ENCODE measurements around the gene NTN5. TPM values are rescaled to one million over a fixed set of nuclear protein-coding genes. Genes with fewer than 3 reads are reported as not detected.

NTN5 gene
- total RNA-seq, 1 donor from 2014 or later, result 7.1 TPM

- peak within 1 kb of the TSS; percentile 99 for H3K4me3 Mint-ChIP-seq
- no peaks in the 10 kb centered on the region for H3K9me3 Mint-ChIP-seq
- H3K36me3 Mint-ChIP-seq, result peaks cover 5% of the 10 kb centered on the region
- H3K27me3 Mint-ChIP-seq (ENCODE audit: low read depth), result no peaks in the 10 kb centered on the region
- H3K27ac Mint-ChIP-seq, result peak within 1 kb of the TSS; percentile 99
- no peak for TF ChIP-seq CTCF (IDR thresholded peaks at IDR 0.05; ENCODE audit: unreplicated experiment)
- DNase-seq (ENCODE audit: low spot score in 2 of 2, unreplicated experiment in 2 of 2), result peak; percentile 95 to 96
- peaks cover 49% of the 10 kb centered on the region for H3K4me1 Mint-ChIP-seq
Observed at GRCh38 chr19:48618916-48619691, 53.7 kb downstream of the NTN5 start, which contains the start of the genes RPL18 and SPHK2. Gene RPL18 (minus strand): TSS chr19:48619178. CDS start chr19:48619143, 35 bp downstream. Gene SPHK2 (plus strand): TSS chr19:48619506. CDS start chr19:48620515, 1,009 bp downstream.

GRCh38 chr19:48618278-48618915 lies 54.4 kb downstream of the NTN5 start:
- Mint-ChIP-seq H3K4me1 (peaks cover 43% of the 10 kb centered on the region), H3K27ac (peak overlapping the region; percentile 99), H3K4me3 (peak overlapping the region; percentile 99)

GRCh38 chr19:48617146-48617937 lies 55.5 kb downstream of the NTN5 start:
- Mint-ChIP-seq H3K4me1 (peaks cover 39% of the 10 kb centered on the region), H3K36me3 (peaks cover 5% of the 10 kb centered on the region), H3K27ac (peak overlapping the region; percentile 99), H3K27me3 (ENCODE audit: low read depth) (no peaks in the 10 kb centered on the region), H3K4me3 (peak overlapping the region; percentile 99), H3K9me3 (no peaks in the 10 kb centered on the region)
- DNase-seq (ENCODE audit: low spot score in 2 of 2, unreplicated experiment in 2 of 2), result no peak
- no peak for TF ChIP-seq CTCF (IDR thresholded peaks at IDR 0.05; ENCODE audit: unreplicated experiment)

More at GRCh38 chr19:48618278-48618915, 54.4 kb downstream of the NTN5 start:
- no peak for TF ChIP-seq CTCF (IDR thresholded peaks at IDR 0.05; ENCODE audit: unreplicated experiment)
- H3K9me3 Mint-ChIP-seq, result no peaks in the 10 kb centered on the region
- H3K27me3 Mint-ChIP-seq (ENCODE audit: low read depth), result no peaks in the 10 kb centered on the region
- peaks cover 5% of the 10 kb centered on the region for H3K36me3 Mint-ChIP-seq
- DNase-seq (ENCODE audit: low spot score in 2 of 2, unreplicated experiment in 2 of 2), result peak in 1 of 2 experiments; percentile 47

- Mint-ChIP-seq H3K9me3 (no peaks in the 10 kb centered on the region), H3K27ac (peak overlapping the region; percentile 99), H3K4me1 (peaks cover 34% of the 10 kb centered on the region), H3K27me3 (ENCODE audit: low read depth) (no peaks in the 10 kb centered on the region), H3K36me3 (peaks cover 5% of the 10 kb centered on the region), H3K4me3 (peak overlapping the region; percentile 99)
- no peak for DNase-seq (ENCODE audit: low spot score in 2 of 2, unreplicated experiment in 2 of 2)
- TF ChIP-seq CTCF (IDR thresholded peaks at IDR 0.05; ENCODE audit: unreplicated experiment), result no peak
Observed at GRCh38 chr19:48616491-48617056, 56.2 kb downstream of the NTN5 start.

- Mint-ChIP-seq H3K4me1 (peaks cover 34% of the 10 kb centered on the region), H3K9me3 (no peaks in the 10 kb centered on the region), H3K27ac (peak overlapping the region; percentile 59), H3K36me3 (peaks cover 5% of the 10 kb centered on the region), H3K27me3 (ENCODE audit: low read depth) (no peaks in the 10 kb centered on the region), H3K4me3 (peak overlapping the region; percentile 46)
- DNase-seq (ENCODE audit: low spot score in 2 of 2, unreplicated experiment in 2 of 2), result no peak
- no peak for TF ChIP-seq CTCF (IDR thresholded peaks at IDR 0.05; ENCODE audit: unreplicated experiment)
Observed at GRCh38 chr19:48616041-48616436, 56.8 kb downstream of the NTN5 start.
